SH-SY5Y (cell line): ENCODE measurements around the gene SMAD3.

ENCODE experiments used
- GATA2 ChIP-seq: IDR thresholded peaks from 2 replicates; pipeline ENCODE4 v1.6.1; 2011; ENCODE audit warnings: mild to moderate bottlenecking, low read depth, low read length
- GATA3 ChIP-seq: IDR thresholded peaks from 2 replicates; pipeline ENCODE4 v1.6.1; 2011; ENCODE audit warnings: low read depth, mild to moderate bottlenecking, low read length, moderate library complexity

- TF ChIP-seq GATA2 = no peak
- no peak for TF ChIP-seq GATA3
Measured at GRCh38 chr15:67132276-67132675, 66.9 kb downstream of the SMAD3 start.
